HL-60 (cell line): Measurements from ENCODE around the gene WDR33.
A peak's percentile ranks its signal among the peaks of the same experiment; 100 is the strongest.

Source experiments
- DNase-seq, 2 experiments: peaks; one replicate each; pipeline ENCODE4 v3.0.0-alpha.2; 2010 to 2020; ENCODE audit warnings: low read depth in 1 of 2, low spot score in 1 of 2
- H3K27ac ChIP-seq: fragments of 250-450 bp; sonication (Bioruptor Pico); replicated peaks from 2 replicates; pipeline ENCODE4 v1.5.1; 2020; ENCODE audit warnings: mild to moderate bottlenecking, moderate library complexity
- H3K27me3 ChIP-seq: fragments of 250-450 bp; sonication (Bioruptor Pico); 2 replicates; pipeline ENCODE4 v1.5.1; 2021; ENCODE audit warnings: mild to moderate bottlenecking, moderate library complexity; ENCODE audit not compliant: insufficient read depth, poor library complexity, severe bottlenecking
- H3K4me3 ChIP-seq: replicated peaks from 2 replicates; pipeline ENCODE4 v1.5.1; 2011; ENCODE audit warnings: mild to moderate bottlenecking, control low read depth, low read length; ENCODE audit not compliant: insufficient read depth
- CTCF ChIP-seq: IDR thresholded peaks from one replicate; pipeline ENCODE4 v1.5.1; 2011; ENCODE audit warnings: low read length, control low read depth, inconsistent platforms; ENCODE audit not compliant: insufficient read depth
- GABPA ChIP-seq: IDR thresholded peaks from 2 replicates; pipeline ENCODE4 v1.6.1; 2012; ENCODE audit warnings: low read depth
- POLR2AphosphoS5 ChIP-seq: IDR thresholded peaks from 2 replicates; pipeline ENCODE4 v1.6.1; 2012; ENCODE audit warnings: low read depth
- REST ChIP-seq: IDR thresholded peaks from 2 replicates; pipeline ENCODE4 v1.6.1; 2012; ENCODE audit warnings: low read depth; ENCODE audit not compliant: insufficient replicate concordance
- SPI1 ChIP-seq: IDR thresholded peaks from 2 replicates; pipeline ENCODE4 v1.6.1; 2012; ENCODE audit warnings: low read depth, mild to moderate bottlenecking, borderline replicate concordance

The WDR33 gene

GRCh38 chr2:127844973-127845372 lies 34.0 kb upstream of the WDR33 start:
- DNase-seq, result no peak
- no peak overlapping the region for H3K27ac ChIP-seq

GRCh38 chr2:127843677-127844076 lies 32.7 kb upstream of the WDR33 start:
- H3K4me3 ChIP-seq, result no peak overlapping the region
- TF ChIP-seq REST (no peak), SPI1 (no peak), CTCF (no peak), POLR2AphosphoS5 (no peak), GABPA (no peak)
- no peaks in the 10 kb centered on the region for H3K27me3 ChIP-seq
- H3K27ac ChIP-seq, result no peak overlapping the region
- no peak for DNase-seq

More at GRCh38 chr2:127844973-127845372, 34.0 kb upstream of the WDR33 start:
- no peaks in the 10 kb centered on the region for H3K27me3 ChIP-seq
- no peak overlapping the region for H3K4me3 ChIP-seq
- no peak for TF ChIP-seq CTCF
- TF ChIP-seq GABPA, result no peak
- no peak for TF ChIP-seq POLR2AphosphoS5
- no peak for TF ChIP-seq SPI1
- no peak for TF ChIP-seq REST

GRCh38 chr2:127841466-127842178 lies 30.7 kb upstream of the WDR33 start:
- Histone ChIP-seq H3K27me3 (no peaks in the 10 kb centered on the region), H3K4me3 (no peak overlapping the region), H3K27ac (no peak overlapping the region)
- peak in 1 of 2 experiments; percentile 39 for DNase-seq
- TF ChIP-seq REST (no peak), CTCF (no peak), SPI1 (no peak), POLR2AphosphoS5 (no peak), GABPA (no peak)
